K562 (cell line): ENCODE measurements around the gene CDH6. TPM values are rescaled to one million over a fixed set of nuclear protein-coding genes. Genes with fewer than 3 reads are reported as not detected.

Experiments used
- CTBP1 ChIP-seq: fragments of 450-650 bp; IDR thresholded peaks from 2 replicates; pipeline ENCODE4 v1.6.1; 2016; ENCODE audit warnings: borderline replicate concordance
- E2F4 ChIP-seq: sonication (generic); formaldehyde crosslinking; IDR thresholded peaks from 2 replicates; pipeline ENCODE4 v1.8.0; 2022; ENCODE audit warnings: mild to moderate bottlenecking, low read depth, missing genetic modification reagents
- PTTG1 ChIP-seq: fragments of 450-650 bp; IDR thresholded peaks from 2 replicates; pipeline ENCODE4 v1.6.1; 2016; ENCODE audit warnings: low read depth, mild to moderate bottlenecking, missing genetic modification characterization, missing compliant biosample characterization
- RAD51 ChIP-seq: fragments of 450-650 bp; IDR thresholded peaks from 2 replicates; pipeline ENCODE4 v1.7.1; 2016; ENCODE audit warnings: low read depth, mild to moderate bottlenecking, borderline replicate concordance
- SREBF2 ChIP-seq: sonication (generic); formaldehyde crosslinking; IDR thresholded peaks from 2 replicates; pipeline ENCODE4 v1.4.0; 2020; ENCODE audit warnings: mild to moderate bottlenecking, missing genetic modification reagents
- ZFPM2 ChIP-seq: fragments of 250-450 bp; sonication (Bioruptor Pico); IDR thresholded peaks from 2 replicates; pipeline ENCODE4 v1.5.1; 2022; ENCODE audit warnings: mild to moderate bottlenecking
- polyA plus RNA-seq, 8 experiments: library from polyadenylated mRNA; depleted of rRNA in 4 of 8; stranded (reverse) in 5 of 8; unstranded in 3 of 8; fragments of >200 nt; fragmentation: Nextera tagmentation in 2 of 8; fragmentation: Illumina TruSeq in 1 of 8; extraction: Ambion mirVana in 2 of 8; extraction: Trizol in 1 of 8; gene quantifications; 2 replicates each; pipeline versions ENCODE4 v1.2.1 to v1.2.3, GENCODE V29; 2011 to 2014; ENCODE audit warnings: inconsistent platforms in 1 of 8, missing spikeins in 1 of 8
- total RNA-seq, 7 experiments: library from RNA; depleted of rRNA in 6 of 7; stranded (reverse); fragments of >200 nt in 6 of 7; fragmentation: Illumina TruSeq in 2 of 7; extraction: Trizol in 2 of 7; gene quantifications; 2 replicates each; pipeline versions ENCODE4 v1.2.1 to v1.2.3, GENCODE V29; 2011 to 2021; ENCODE audit warnings: low replicate concordance in 1 of 7
- TF ChIP-seq, protein P1 (sequence below): fragments of 450-650 bp; IDR thresholded peaks from 2 replicates; pipeline ENCODE4 v1.6.1; 2016; ENCODE audit warnings: low read depth
- TF ChIP-seq, protein P2 (sequence below): sonication (generic); formaldehyde crosslinking; IDR thresholded peaks from 2 replicates; pipeline ENCODE4 v1.8.0; 2022; ENCODE audit warnings: mild to moderate bottlenecking, missing genetic modification reagents

CDH6 gene
- total and polyA plus RNA-seq, 9 of the 15 experiments (the other 6 are each of a cell fraction or from before 2014, with no cell fraction given): not detected

DNA sequence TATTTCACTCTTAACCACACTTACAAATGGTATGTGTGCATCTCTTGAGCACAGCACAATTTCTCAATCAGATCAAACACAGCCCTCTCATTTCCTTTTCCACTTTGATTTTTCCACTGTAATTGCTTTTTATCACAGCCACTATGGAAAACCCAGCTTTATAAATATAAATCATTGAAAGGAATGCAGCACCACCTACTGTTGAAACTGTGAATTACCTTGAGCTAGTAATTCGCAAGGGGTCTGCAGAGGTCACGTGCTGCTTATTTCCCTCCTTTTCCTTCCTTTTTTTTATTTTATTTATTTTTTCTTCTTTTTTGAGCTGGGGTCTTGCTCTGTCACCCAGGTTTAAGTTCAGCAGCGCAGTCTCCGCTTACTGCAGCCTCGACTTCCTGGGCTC, 76.9 kb downstream of the CDH6 start (continued):
- TF ChIP-seq, protein P1, sequence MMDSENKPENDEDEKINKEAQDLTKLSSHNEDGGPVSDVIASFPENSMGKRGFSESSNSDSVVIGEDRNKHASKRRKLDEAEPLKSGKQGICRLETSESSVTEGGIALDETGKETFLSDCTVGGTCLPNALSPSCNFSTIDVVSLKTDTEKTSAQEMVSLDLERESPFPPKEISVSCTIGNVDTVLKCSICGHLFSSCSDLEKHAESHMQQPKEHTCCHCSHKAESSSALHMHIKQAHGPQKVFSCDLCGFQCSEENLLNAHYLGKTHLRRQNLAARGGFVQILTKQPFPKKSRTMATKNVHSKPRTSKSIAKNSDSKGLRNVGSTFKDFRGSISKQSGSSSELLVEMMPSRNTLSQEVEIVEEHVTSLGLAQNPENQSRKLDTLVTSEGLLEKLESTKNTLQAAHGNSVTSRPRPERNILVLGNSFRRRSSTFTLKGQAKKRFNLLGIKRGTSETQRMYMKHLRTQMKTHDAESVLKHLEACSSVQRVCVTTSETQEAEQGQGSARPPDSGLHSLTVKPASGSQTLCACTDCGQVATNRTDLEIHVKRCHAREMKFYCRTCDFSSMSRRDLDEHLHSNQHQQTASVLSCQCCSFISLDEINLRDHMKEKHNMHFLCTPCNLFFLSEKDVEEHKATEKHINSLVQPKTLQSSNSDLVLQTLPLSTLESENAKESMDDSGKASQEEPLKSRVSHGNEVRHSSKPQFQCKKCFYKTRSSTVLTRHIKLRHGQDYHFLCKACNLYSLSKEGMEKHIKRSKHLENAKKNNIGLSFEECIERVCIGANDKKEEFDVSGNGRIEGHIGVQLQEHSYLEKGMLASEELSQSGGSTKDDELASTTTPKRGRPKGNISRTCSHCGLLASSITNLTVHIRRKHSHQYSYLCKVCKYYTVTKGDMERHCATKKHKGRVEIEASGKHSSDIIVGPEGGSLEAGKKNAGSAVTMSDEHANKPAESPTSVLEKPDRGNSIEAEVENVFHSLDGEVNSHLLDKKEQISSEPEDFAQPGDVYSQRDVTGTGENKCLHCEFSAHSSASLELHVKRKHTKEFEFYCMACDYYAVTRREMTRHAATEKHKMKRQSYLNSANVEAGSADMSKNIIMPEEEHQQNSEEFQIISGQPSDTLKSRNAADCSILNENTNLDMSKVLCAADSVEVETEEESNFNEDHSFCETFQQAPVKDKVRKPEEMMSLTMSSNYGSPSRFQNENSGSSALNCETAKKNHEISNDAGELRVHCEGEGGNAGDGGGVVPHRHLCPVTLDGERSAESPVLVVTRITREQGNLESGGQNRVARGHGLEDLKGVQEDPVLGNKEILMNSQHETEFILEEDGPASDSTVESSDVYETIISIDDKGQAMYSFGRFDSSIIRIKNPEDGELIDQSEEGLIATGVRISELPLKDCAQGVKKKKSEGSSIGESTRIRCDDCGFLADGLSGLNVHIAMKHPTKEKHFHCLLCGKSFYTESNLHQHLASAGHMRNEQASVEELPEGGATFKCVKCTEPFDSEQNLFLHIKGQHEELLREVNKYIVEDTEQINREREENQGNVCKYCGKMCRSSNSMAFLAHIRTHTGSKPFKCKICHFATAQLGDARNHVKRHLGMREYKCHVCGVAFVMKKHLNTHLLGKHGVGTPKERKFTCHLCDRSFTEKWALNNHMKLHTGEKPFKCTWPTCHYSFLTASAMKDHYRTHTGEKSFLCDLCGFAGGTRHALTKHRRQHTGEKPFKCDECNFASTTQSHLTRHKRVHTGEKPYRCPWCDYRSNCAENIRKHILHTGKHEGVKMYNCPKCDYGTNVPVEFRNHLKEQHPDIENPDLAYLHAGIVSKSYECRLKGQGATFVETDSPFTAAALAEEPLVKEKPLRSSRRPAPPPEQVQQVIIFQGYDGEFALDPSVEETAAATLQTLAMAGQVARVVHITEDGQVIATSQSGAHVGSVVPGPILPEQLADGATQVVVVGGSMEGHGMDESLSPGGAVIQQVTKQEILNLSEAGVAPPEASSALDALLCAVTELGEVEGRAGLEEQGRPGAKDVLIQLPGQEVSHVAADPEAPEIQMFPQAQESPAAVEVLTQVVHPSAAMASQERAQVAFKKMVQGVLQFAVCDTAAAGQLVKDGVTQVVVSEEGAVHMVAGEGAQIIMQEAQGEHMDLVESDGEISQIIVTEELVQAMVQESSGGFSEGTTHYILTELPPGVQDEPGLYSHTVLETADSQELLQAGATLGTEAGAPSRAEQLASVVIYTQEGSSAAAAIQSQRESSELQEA: no peak
- TF ChIP-seq PTTG1 (tag) (no peak), RAD51 (peak; percentile 78), E2F4 (CRISPR knock-in tag) (no peak), ZFPM2 (CRISPR knock-in tag) (no peak), CTBP1 (no peak), SREBF2 (CRISPR knock-in tag) (no peak)
- TF ChIP-seq, protein P2, sequence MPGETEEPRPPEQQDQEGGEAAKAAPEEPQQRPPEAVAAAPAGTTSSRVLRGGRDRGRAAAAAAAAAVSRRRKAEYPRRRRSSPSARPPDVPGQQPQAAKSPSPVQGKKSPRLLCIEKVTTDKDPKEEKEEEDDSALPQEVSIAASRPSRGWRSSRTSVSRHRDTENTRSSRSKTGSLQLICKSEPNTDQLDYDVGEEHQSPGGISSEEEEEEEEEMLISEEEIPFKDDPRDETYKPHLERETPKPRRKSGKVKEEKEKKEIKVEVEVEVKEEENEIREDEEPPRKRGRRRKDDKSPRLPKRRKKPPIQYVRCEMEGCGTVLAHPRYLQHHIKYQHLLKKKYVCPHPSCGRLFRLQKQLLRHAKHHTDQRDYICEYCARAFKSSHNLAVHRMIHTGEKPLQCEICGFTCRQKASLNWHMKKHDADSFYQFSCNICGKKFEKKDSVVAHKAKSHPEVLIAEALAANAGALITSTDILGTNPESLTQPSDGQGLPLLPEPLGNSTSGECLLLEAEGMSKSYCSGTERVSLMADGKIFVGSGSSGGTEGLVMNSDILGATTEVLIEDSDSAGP (CRISPR knock-in tag): no peak
